ENCODE results near the gene FAF1.

DNA sequence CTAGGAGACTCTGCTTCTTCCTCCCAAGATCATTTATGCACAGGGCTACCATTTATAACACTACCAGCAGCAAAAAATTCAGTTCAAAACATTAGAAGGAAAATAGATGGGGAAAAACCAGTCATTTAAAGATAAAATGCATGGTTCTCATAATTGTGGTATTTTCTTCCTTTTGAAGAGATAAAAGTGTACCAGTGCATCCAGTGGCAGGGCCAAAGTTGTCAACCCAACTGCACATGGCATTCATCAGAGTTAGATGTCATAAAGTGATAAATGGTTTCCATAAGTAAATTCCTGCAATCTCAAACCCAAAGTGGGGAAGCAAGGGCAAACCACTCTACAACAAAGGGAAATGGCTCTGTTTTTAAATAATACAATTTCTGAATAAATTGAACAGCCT is 417.7 kb downstream of the FAF1 start:
- TF ChIP-seq POLR2A (IDR thresholded peaks at IDR 0.05): no peak
- TF ChIP-seq, protein P1, sequence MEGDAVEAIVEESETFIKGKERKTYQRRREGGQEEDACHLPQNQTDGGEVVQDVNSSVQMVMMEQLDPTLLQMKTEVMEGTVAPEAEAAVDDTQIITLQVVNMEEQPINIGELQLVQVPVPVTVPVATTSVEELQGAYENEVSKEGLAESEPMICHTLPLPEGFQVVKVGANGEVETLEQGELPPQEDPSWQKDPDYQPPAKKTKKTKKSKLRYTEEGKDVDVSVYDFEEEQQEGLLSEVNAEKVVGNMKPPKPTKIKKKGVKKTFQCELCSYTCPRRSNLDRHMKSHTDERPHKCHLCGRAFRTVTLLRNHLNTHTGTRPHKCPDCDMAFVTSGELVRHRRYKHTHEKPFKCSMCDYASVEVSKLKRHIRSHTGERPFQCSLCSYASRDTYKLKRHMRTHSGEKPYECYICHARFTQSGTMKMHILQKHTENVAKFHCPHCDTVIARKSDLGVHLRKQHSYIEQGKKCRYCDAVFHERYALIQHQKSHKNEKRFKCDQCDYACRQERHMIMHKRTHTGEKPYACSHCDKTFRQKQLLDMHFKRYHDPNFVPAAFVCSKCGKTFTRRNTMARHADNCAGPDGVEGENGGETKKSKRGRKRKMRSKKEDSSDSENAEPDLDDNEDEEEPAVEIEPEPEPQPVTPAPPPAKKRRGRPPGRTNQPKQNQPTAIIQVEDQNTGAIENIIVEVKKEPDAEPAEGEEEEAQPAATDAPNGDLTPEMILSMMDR (IDR thresholded peaks at IDR 0.05): no peak

Data from lower leg skin (tissue), 3 donors.